IMR-90 (cell line): ENCODE data around the gene IL23R.

Experiments
- BHLHE40 ChIP-seq: fragments of 150-350 bp; IDR thresholded peaks from 2 replicates; pipeline ENCODE4 v1.6.1; 2016; ENCODE audit warnings: mild to moderate bottlenecking, low read depth, low read length
- CEBPB ChIP-seq: IDR thresholded peaks from 2 replicates; pipeline ENCODE4 v1.6.1; 2012; ENCODE audit warnings: low read depth, low read length, improper control_type of control experiment
- CHD1 ChIP-seq: IDR thresholded peaks from 2 replicates; pipeline ENCODE4 v1.6.1; 2012; ENCODE audit warnings: low read depth, low read length, improper control_type of control experiment
- CTCF ChIP-seq: conservative IDR thresholded peaks from 2 replicates; pipeline ENCODE4 v1.5.1; 2012; ENCODE audit warnings: mild to moderate bottlenecking, low read depth, low read length, improper control_type of control experiment
- FOS ChIP-seq: fragments of 150-350 bp; IDR thresholded peaks from 2 replicates; pipeline ENCODE4 v1.6.1; 2016; ENCODE audit warnings: low read depth, low read length
- MAZ ChIP-seq: IDR thresholded peaks from 2 replicates; pipeline ENCODE4 v1.6.1; 2012; ENCODE audit warnings: low read depth, mild to moderate bottlenecking, low read length, improper control_type of control experiment, moderate library complexity, borderline replicate concordance
- MXI1 ChIP-seq: IDR thresholded peaks from 2 replicates; pipeline ENCODE4 v1.6.1; 2012; ENCODE audit warnings: low read depth, mild to moderate bottlenecking, low read length, moderate library complexity, borderline replicate concordance
- NFE2L2 ChIP-seq: fragments of 150-350 bp; IDR thresholded peaks from 2 replicates; pipeline ENCODE4 v1.6.1; 2016; ENCODE audit warnings: low read depth, mild to moderate bottlenecking, low read length
- POLR2A ChIP-seq: IDR thresholded peaks from 2 replicates; pipeline ENCODE4 v1.6.1; 2012; ENCODE audit warnings: mild to moderate bottlenecking, low read depth, low read length
- RAD21 ChIP-seq: IDR thresholded peaks from 2 replicates; pipeline ENCODE4 v1.6.1; 2012; ENCODE audit warnings: low read length, improper control_type of control experiment
- RCOR1 ChIP-seq: IDR thresholded peaks from 2 replicates; pipeline ENCODE4 v1.6.1; 2012; ENCODE audit warnings: mild to moderate bottlenecking, low read length, improper control_type of control experiment; ENCODE audit not compliant: insufficient replicate concordance
- RFX5 ChIP-seq: IDR thresholded peaks from 2 replicates; pipeline ENCODE4 v1.8.0; 2012; ENCODE audit warnings: low read depth, mild to moderate bottlenecking, low read length, moderate library complexity
- USF2 ChIP-seq: fragments of 150-350 bp; IDR thresholded peaks from 2 replicates; pipeline ENCODE4 v1.6.1; 2017; ENCODE audit warnings: mild to moderate bottlenecking, antibody characterized with exemption, low read length, low read depth

DNA sequence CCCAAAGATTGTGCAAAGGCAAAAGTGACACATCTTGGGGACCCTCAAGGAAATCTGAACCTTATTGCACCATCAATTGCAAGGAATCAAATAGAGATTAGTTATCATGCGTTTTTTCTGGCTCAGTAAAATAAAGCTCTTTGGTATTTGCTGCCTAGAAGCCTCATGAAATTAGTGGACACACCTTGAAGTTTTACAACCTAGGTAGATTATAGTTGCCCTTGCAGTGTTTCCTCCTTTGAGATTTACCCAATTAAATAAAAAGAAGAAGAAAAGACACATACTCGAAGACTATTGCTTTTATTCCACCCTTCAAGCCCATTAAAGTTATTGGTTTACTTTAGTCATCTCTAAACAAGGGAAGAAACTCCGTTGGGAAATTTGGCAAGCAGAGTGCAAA lies 70.0 kb downstream of the IL23R start:
- TF ChIP-seq CTCF, result no peak
- no peak for TF ChIP-seq CHD1
- TF ChIP-seq RCOR1, result no peak
- no peak for TF ChIP-seq USF2
- TF ChIP-seq CEBPB, result no peak
- no peak for TF ChIP-seq POLR2A
- TF ChIP-seq NFE2L2, result no peak
- no peak for TF ChIP-seq RFX5
- no peak for TF ChIP-seq MXI1
- TF ChIP-seq BHLHE40, result no peak
- no peak for TF ChIP-seq MAZ
- TF ChIP-seq RAD21, result no peak
- no peak for TF ChIP-seq FOS
